H1 (cell line): ENCODE measurements around the gene CUL9. TPM values are rescaled to one million over a fixed set of nuclear protein-coding genes. Genes with fewer than 3 reads are reported as not detected.

Experiments used
- CTCF ChIA-PET: fragments of 300-600 bp; sonication (Branson Sonifier 250); formaldehyde crosslinking; loops from one replicate; lab custom pipeline; 2021; ENCODE audit not compliant: partially characterized antibody; lab: Charles Lee
- POLR2A ChIA-PET: fragments of 300-600 bp; sonication (Branson Sonifier 250); formaldehyde crosslinking; loops from one replicate; lab custom pipeline; 2021; ENCODE audit warnings: inconsistent platforms; ENCODE audit not compliant: partially characterized antibody; lab: Charles Lee
- DNase-seq, 2 experiments: peaks; one replicate each; pipeline versions ENCODE4 v3.0.0 to v3.0.0-alpha.2; 2010 to 2022; ENCODE audit warnings: low spot score in 2 of 2, low read depth in 1 of 2, mixed read lengths in 1 of 2
- FAIRE-seq: peaks from 2 replicates; lab custom pipeline; 2011; peaks lifted over from hg19 to GRCh38; lab: Jason Lieb, UNC
- H2AFZ ChIP-seq: 2 replicates; pipeline ENCODE4 v1.8.1; 2012; ENCODE audit warnings: low read length, inconsistent platforms
- H2AK5ac ChIP-seq: 2 replicates; pipeline ENCODE4 v1.6.1; 2013; ENCODE audit warnings: low read depth, low read length
- H2BK120ac ChIP-seq: replicated peaks from 2 replicates; pipeline ENCODE3; 2013; ENCODE audit warnings: low read depth, low read length, inconsistent platforms
- H2BK12ac ChIP-seq: 2 replicates; pipeline ENCODE4 v1.6.1; 2013; ENCODE audit warnings: low read depth, low read length
- H2BK15ac ChIP-seq: 2 replicates; pipeline ENCODE4 v1.6.1; 2013; ENCODE audit warnings: low read length
- H2BK20ac ChIP-seq: 2 replicates; pipeline ENCODE4 v1.6.1; 2013; ENCODE audit warnings: low read length
- H2BK5ac ChIP-seq: 2 replicates; pipeline ENCODE4 v1.6.1; 2013; ENCODE audit warnings: low read depth, low read length
- H3K14ac ChIP-seq: 2 replicates; pipeline ENCODE4 v1.6.1; 2013; ENCODE audit warnings: inconsistent platforms; ENCODE audit not compliant: insufficient read length
- H3K18ac ChIP-seq: 2 replicates; pipeline ENCODE4 v1.6.1; 2013; ENCODE audit warnings: low read length; ENCODE audit errors: extremely low read depth
- H3K23ac ChIP-seq: 2 replicates; pipeline ENCODE4 v1.6.1; 2013; ENCODE audit warnings: inconsistent platforms; ENCODE audit not compliant: insufficient read length
- H3K23me2 ChIP-seq: 2 replicates; pipeline ENCODE4 v1.6.1; 2013; ENCODE audit warnings: low read depth, low read length
- H3K27ac ChIP-seq: 2 replicates; pipeline ENCODE4 v1.6.1; 2011; ENCODE audit warnings: low read depth, low read length, inconsistent platforms
- H3K27me3 ChIP-seq, 4 experiments: replicated peaks in 1 of 4; 1 replicate in 1 of 4; 2 replicates in 3 of 4; pipeline versions ENCODE4 v1.6.1 to v1.8.1; 2011 to 2013; ENCODE audit warnings: low read length in 3 of 4, mild to moderate bottlenecking in 3 of 4, inconsistent platforms in 2 of 4, mixed read lengths in 2 of 4, moderate library complexity in 1 of 4; ENCODE audit not compliant: control insufficient read depth in 3 of 4, insufficient read depth in 3 of 4; ENCODE audit errors: extremely low read depth in 1 of 4
- H3K36me3 ChIP-seq, 4 experiments: 2 replicates each; pipeline versions ENCODE4 v1.6.1 to v1.8.1; 2011 to 2013; ENCODE audit warnings: mild to moderate bottlenecking in 4 of 4, low read length in 3 of 4, moderate library complexity in 2 of 4, control low read depth in 1 of 4, inconsistent platforms in 1 of 4; ENCODE audit not compliant: insufficient read depth in 4 of 4, control insufficient read depth in 2 of 4
- H3K4ac ChIP-seq: replicated peaks from 2 replicates; pipeline ENCODE3; 2013; ENCODE audit warnings: low read length, low read depth, mixed read lengths, inconsistent platforms; ENCODE audit not compliant: insufficient read length
- H3K4me1 ChIP-seq, 4 experiments: replicated peaks in 1 of 4; 1 replicate in 1 of 4; 2 replicates in 3 of 4; pipeline versions ENCODE4 v1.6.1 to v1.8.1; 2011 to 2013; ENCODE audit warnings: low read length in 3 of 4, inconsistent platforms in 2 of 4, mixed read lengths in 1 of 4; ENCODE audit not compliant: insufficient read depth in 4 of 4, control insufficient read depth in 3 of 4
- H3K4me2 ChIP-seq, 2 experiments: 2 replicates each; pipeline versions ENCODE4 v1.6.1 to v1.8.1; 2011 to 2013; ENCODE audit warnings: low read depth in 2 of 2, low read length in 2 of 2, control low read depth in 1 of 2, inconsistent platforms in 1 of 2, mild to moderate bottlenecking in 1 of 2; ENCODE audit not compliant: insufficient read depth in 1 of 2
- H3K4me3 ChIP-seq, 4 experiments: fragments of 200-600, 300-600 bp in 1 of 4; sonication (generic), shearing (Covaris generic), sonication (Bioruptor Twin) in 1 of 4; 2 replicates each; pipeline versions ENCODE4 v1.5.1 to v1.8.1; 2011 to 2016; ENCODE audit warnings: low read length in 4 of 4, low read depth in 3 of 4, control low read depth in 2 of 4, inconsistent platforms in 2 of 4, mild to moderate bottlenecking in 2 of 4, mixed read lengths in 1 of 4, moderate library complexity in 1 of 4; ENCODE audit not compliant: insufficient read depth in 2 of 4; ENCODE audit errors: extremely low read depth in 1 of 4
- H3K56ac ChIP-seq: replicated peaks from 2 replicates; pipeline ENCODE3; 2013; ENCODE audit warnings: low read depth, mild to moderate bottlenecking, mixed read lengths, low read length, inconsistent platforms; ENCODE audit not compliant: insufficient read length
- H3K79me1 ChIP-seq: 2 replicates; pipeline ENCODE4 v1.6.1; 2013; ENCODE audit warnings: low read depth, low read length, control low read depth
- H3K79me2 ChIP-seq, 2 experiments: 2 replicates each; pipeline versions ENCODE4 v1.6.1 to v1.8.1; 2012 to 2013; ENCODE audit warnings: low read length in 2 of 2, mild to moderate bottlenecking in 2 of 2, inconsistent platforms in 1 of 2; ENCODE audit not compliant: insufficient read depth in 2 of 2, control insufficient read depth in 1 of 2
- H3K9ac ChIP-seq, 4 experiments: replicated peaks in 1 of 4; 1 replicate in 1 of 4; 2 replicates in 3 of 4; pipeline versions ENCODE4 v1.6.1 to v1.8.1; 2011 to 2013; ENCODE audit warnings: low read depth in 3 of 4, low read length in 3 of 4, control low read depth in 2 of 4, mild to moderate bottlenecking in 2 of 4, moderate library complexity in 2 of 4, inconsistent platforms in 1 of 4; ENCODE audit errors: extremely low read depth in 1 of 4
- H3K9me3 ChIP-seq, 2 experiments: 2 replicates each; pipeline versions ENCODE4 v1.6.1 to v1.8.1; 2012 to 2013; ENCODE audit warnings: mild to moderate bottlenecking in 2 of 2, moderate library complexity in 2 of 2, control low read depth in 1 of 2, inconsistent platforms in 1 of 2, low read depth in 1 of 2, low read length in 1 of 2, mixed read lengths in 1 of 2; ENCODE audit not compliant: insufficient read depth in 2 of 2
- H4K20me1 ChIP-seq, 2 experiments: replicated peaks in 1 of 2; 2 replicates each; pipeline versions ENCODE3 to v1.8.1; 2011 to 2013; ENCODE audit warnings: inconsistent platforms in 2 of 2, low read length in 2 of 2, mild to moderate bottlenecking in 1 of 2; ENCODE audit not compliant: insufficient read depth in 2 of 2, control insufficient read depth in 1 of 2
- H4K5ac ChIP-seq: 2 replicates; pipeline ENCODE4 v1.6.1; 2013; ENCODE audit warnings: low read length, low read depth, mixed read lengths, inconsistent platforms; ENCODE audit not compliant: insufficient read length
- H4K8ac ChIP-seq: 2 replicates; pipeline ENCODE4 v1.8.0; 2013; ENCODE audit warnings: mild to moderate bottlenecking, moderate library complexity, low read length, inconsistent platforms; ENCODE audit not compliant: insufficient read depth; ENCODE audit errors: extremely low read depth
- H4K91ac ChIP-seq: replicated peaks from 2 replicates; pipeline ENCODE3; 2013; ENCODE audit warnings: low read length, mixed read lengths, inconsistent platforms; ENCODE audit not compliant: insufficient read length
- JUN ChIP-seq: IDR thresholded peaks from 2 replicates; pipeline ENCODE4 v1.6.1; 2011; ENCODE audit warnings: low read depth, mild to moderate bottlenecking, improper control_type of control experiment, low read length
- PHF8 ChIP-seq: fragments of 200-600 bp; sonication (generic); conservative IDR thresholded peaks from 2 replicates; pipeline ENCODE4 v1.7.1; 2012; ENCODE audit warnings: low read depth, mild to moderate bottlenecking, inconsistent platforms, low read length, moderate library complexity
- SAP30 ChIP-seq: fragments of 300-600 bp; sonication (generic); IDR thresholded peaks from 2 replicates; pipeline ENCODE4 v1.7.1; 2012; ENCODE audit warnings: low read length, moderate library complexity, mild to moderate bottlenecking, inconsistent platforms; ENCODE audit not compliant: insufficient read depth, insufficient replicate concordance
- SIRT6 ChIP-seq: IDR thresholded peaks from one replicate; pipeline ENCODE4 v1.7.1; 2012; ENCODE audit warnings: low read length, inconsistent platforms
- SRF ChIP-seq: IDR thresholded peaks from 2 replicates; pipeline ENCODE4 v1.6.1; 2011; ENCODE audit warnings: mild to moderate bottlenecking, low read depth, low read length, moderate library complexity
- TAF1 ChIP-seq: IDR thresholded peaks from 2 replicates; pipeline ENCODE4 v1.6.1; 2011; ENCODE audit warnings: mild to moderate bottlenecking, low read depth, low read length
- YY1 ChIP-seq: IDR thresholded peaks from 2 replicates; pipeline ENCODE4 v1.6.1; 2011; ENCODE audit warnings: low read depth, mild to moderate bottlenecking, low read length
- WGBS, 2 experiments: shearing (Covaris generic) in 1 of 2; methylation state at CpG; one replicate each; pipeline versions ENCODE4 v1.1.6 to v1.1.7; 2013 to 2015; ENCODE audit warnings: low lambda C conversion rate in 2 of 2, mixed read lengths in 2 of 2, inconsistent platforms in 1 of 2, low coverage in 1 of 2, missing lambda C conversion rate in 1 of 2; ENCODE audit not compliant: insufficient replicate concordance in 2 of 2, insufficient coverage in 1 of 2, insufficient read length in 1 of 2; ENCODE audit errors: extremely low coverage in 1 of 2, missing lambda C conversion rate in 1 of 2; 5-methylcytosine and 5-hydroxymethylcytosine counted together
- polyA plus RNA-seq, 7 experiments: library from polyadenylated mRNA; depleted of rRNA in 3 of 7; stranded (reverse) in 5 of 7; unstranded in 2 of 7; fragments of >200 nt in 5 of 7; fragments of 200-250 nt in 2 of 7; gene quantifications; 1 replicate in 5 of 7; 2 replicates in 1 of 7; 4 replicates in 1 of 7; pipeline versions ENCODE4 v1.2.1 to v1.2.3, GENCODE V29; 2011 to 2013; ENCODE audit warnings: missing spikeins in 2 of 7, mixed read lengths in 2 of 7
- total RNA-seq: library from RNA; stranded (reverse); fragmentation: NEBNext Ultra II Directional; extraction: Animal tissue kit (Norgen Biotek cat#: 25700); gene quantifications from 2 replicates; pipeline ENCODE4 v1.2.1, GENCODE V29; 2021
- TF ChIP-seq, protein P1 (sequence below): IDR thresholded peaks from 2 replicates; pipeline ENCODE4 v1.6.1; 2012; ENCODE audit warnings: low read length, inconsistent platforms
- TF ChIP-seq, protein P2 (sequence below): IDR thresholded peaks from 2 replicates; pipeline ENCODE4 v1.6.1; 2011; ENCODE audit warnings: low read depth, mild to moderate bottlenecking, low read length; ENCODE audit not compliant: insufficient read depth

CUL9 gene
- total and polyA plus RNA-seq, 2 of the 8 experiments (the other 6 are each of a cell fraction or from before 2014, with no cell fraction given), result 7.7 to 9.8 TPM

DNA sequence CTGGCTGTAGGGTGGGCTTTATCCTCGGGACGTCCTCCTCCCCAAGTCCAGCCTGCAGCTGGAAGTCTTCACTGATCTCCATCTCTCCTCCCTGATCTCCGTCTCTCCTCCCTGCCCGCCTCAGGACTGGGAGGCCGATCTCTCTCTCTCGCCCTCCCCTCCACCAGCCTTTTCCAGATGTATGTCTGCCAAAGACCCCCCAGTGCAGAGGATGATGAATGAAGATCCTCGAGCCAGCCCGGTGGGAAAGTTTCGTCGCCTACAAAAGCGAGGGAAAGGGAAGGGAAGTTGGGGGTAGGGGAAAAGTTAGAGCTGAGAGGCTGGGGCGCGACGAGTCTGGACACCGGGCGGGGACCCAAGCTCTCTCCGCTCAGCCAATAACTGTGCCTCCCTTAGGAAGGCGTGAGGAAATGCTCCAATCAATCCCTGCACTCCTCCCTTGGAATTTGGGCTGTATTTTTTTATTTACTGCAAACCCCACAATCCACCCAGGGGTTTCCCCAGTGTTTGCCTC is 11.5 kb upstream of the CUL9 start:
- peaks cover 0 to 6% (median 2%) of the 10 kb centered on the region in 4 experiments; a peak in 3 of 7 replicates for H3K27me3 ChIP-seq
- peaks cover 9 to 17% (median 11%) of the 10 kb centered on the region in 4 experiments for H3K4me1 ChIP-seq
- no peak overlapping the region for H2BK20ac ChIP-seq
- peak overlapping the region; percentile 94 for H2BK5ac ChIP-seq
- peaks cover 14% of the 10 kb centered on the region for H3K23me2 ChIP-seq
- CTCF ChIA-PET, result interaction anchor here (0.6 to 1.7 kb wide), 6 partner anchors 10 to 196 kb away, joined by 3 to 8 read pairs (median 4); partner anchors contain the start of gene CUL9
- peaks cover 1 to 8% (median 5%) of the 10 kb centered on the region in 4 experiments; a peak in 7 of 8 replicates for H3K36me3 ChIP-seq
- H3K9me3 ChIP-seq, result no peaks in the 10 kb centered on the region
- peaks cover 13 to 18% of the 10 kb centered on the region in 2 experiments for H4K20me1 ChIP-seq
- H3K56ac ChIP-seq, result peak overlapping the region; percentile 79
- no peak for FAIRE-seq
- peak overlapping the region; percentile 87 for H4K91ac ChIP-seq
- H3K79me2 ChIP-seq, result peaks cover 0 to 26% of the 10 kb centered on the region in 2 experiments; a peak in 2 of 4 replicates
- no peak overlapping the region for H2BK120ac ChIP-seq
- H3K14ac ChIP-seq, result peak overlapping the region; percentile 3
- peak overlapping the region; percentile 35 to 86 (median 61) for H3K4me3 ChIP-seq
- peak overlapping the region; percentile 82 to 91 for H3K4me2 ChIP-seq
- peak overlapping the region; percentile 65 for H3K18ac ChIP-seq
- no peaks in the 10 kb centered on the region; the same call in 1 of the 2 replicates for H3K79me1 ChIP-seq
- H2BK15ac ChIP-seq, result peak overlapping the region; percentile 2; the same call in 1 of the 2 replicates
- POLR2A ChIA-PET, result interaction anchor here (0.6 to 4.9 kb wide), 39 partner anchors 8 to 948 kb away, joined by 3 to 25 read pairs (median 4); partner anchors contain the start of genes CUL7, CUL9, DNPH1 and KLC4
- peak overlapping the region; percentile 87; the same call in 1 of the 2 replicates for H4K8ac ChIP-seq
- peak overlapping the region; percentile 94 for H3K27ac ChIP-seq
- H2AFZ ChIP-seq, result no peak overlapping the region
- H3K9ac ChIP-seq, result peak overlapping the region; percentile 73 to 91 (median 88)
- peak overlapping the region; percentile 94 for H2BK12ac ChIP-seq
- H2AK5ac ChIP-seq, result peak overlapping the region; percentile 76; the same call in 1 of the 2 replicates
- peak overlapping the region; percentile 3 for H3K4ac ChIP-seq
- WGBS, 2 experiments, result 1% methylated on average over 14 of the region's 18 CpGs; no CpG with 5 or more reads in 1 of the 2 experiments
- DNase-seq, result no peak
- peak overlapping the region; percentile 96 for H4K5ac ChIP-seq
- no peak overlapping the region for H3K23ac ChIP-seq
- TF ChIP-seq SRF, result 0 out of 2 replicates have a peak, but pooled peaks have one; percentile 15
- TF ChIP-seq, protein P1, sequence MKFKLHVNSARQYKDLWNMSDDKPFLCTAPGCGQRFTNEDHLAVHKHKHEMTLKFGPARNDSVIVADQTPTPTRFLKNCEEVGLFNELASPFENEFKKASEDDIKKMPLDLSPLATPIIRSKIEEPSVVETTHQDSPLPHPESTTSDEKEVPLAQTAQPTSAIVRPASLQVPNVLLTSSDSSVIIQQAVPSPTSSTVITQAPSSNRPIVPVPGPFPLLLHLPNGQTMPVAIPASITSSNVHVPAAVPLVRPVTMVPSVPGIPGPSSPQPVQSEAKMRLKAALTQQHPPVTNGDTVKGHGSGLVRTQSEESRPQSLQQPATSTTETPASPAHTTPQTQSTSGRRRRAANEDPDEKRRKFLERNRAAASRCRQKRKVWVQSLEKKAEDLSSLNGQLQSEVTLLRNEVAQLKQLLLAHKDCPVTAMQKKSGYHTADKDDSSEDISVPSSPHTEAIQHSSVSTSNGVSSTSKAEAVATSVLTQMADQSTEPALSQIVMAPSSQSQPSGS, result peak; percentile 61; the same call in 1 of the 2 replicates
- no peak for TF ChIP-seq JUN
- no peak for TF ChIP-seq TAF1
- no peak for TF ChIP-seq YY1
- TF ChIP-seq SAP30, result no peak
- peak; percentile 52; the same call in 1 of the 2 replicates for TF ChIP-seq PHF8
- no peak for TF ChIP-seq SIRT6
- TF ChIP-seq, protein P2, sequence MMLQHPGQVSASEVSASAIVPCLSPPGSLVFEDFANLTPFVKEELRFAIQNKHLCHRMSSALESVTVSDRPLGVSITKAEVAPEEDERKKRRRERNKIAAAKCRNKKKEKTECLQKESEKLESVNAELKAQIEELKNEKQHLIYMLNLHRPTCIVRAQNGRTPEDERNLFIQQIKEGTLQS, result no peak
